ENCODE results near the gene ANKDD1B.
"Not testable (repeated sequence)": the region's sequence is repeated elsewhere in the genome, so short reads cannot be mapped to it uniquely, and the experiment has no call there.

The ANKDD1B gene

GRCh38 chr5:75662061-75662460, 50.8 kb downstream of the ANKDD1B start:
- DNase-seq (ENCODE audit: low read depth), result no peak

- DNase-seq (ENCODE audit: low read depth), result no peak
These were observed 52.5 kb downstream of the ANKDD1B start for GRCh38 chr5:75663579-75664284.

- DNase-seq (ENCODE audit: low read depth), result no peak
These were observed 53.7 kb downstream of the ANKDD1B start for GRCh38 chr5:75664979-75665378.

- DNase-seq (ENCODE audit: low read depth), result no peak
These were observed 55.5 kb downstream of the ANKDD1B start for GRCh38 chr5:75666801-75667200.

GRCh38 chr5:75667586-75667985, 56.3 kb downstream of the ANKDD1B start:
- no peak for DNase-seq (ENCODE audit: low read depth)

- no peak for DNase-seq (ENCODE audit: low read depth)
These were observed 57.2 kb downstream of the ANKDD1B start for GRCh38 chr5:75668445-75668844.

GRCh38 chr5:75668977-75669689, 57.9 kb downstream of the ANKDD1B start:
- no peak for DNase-seq (ENCODE audit: low read depth)

GRCh38 chr5:75670577-75670976, 59.3 kb downstream of the ANKDD1B start:
- DNase-seq (ENCODE audit: low read depth), result no peak

- no peak for DNase-seq (ENCODE audit: low read depth)
These were observed 60.3 kb downstream of the ANKDD1B start for GRCh38 chr5:75671506-75671905.

GRCh38 chr5:75672616-75673015, 61.4 kb downstream of the ANKDD1B start:
- DNase-seq (ENCODE audit: low read depth), result no peak

- DNase-seq (ENCODE audit: low read depth), result no peak
These were observed 64.5 kb downstream of the ANKDD1B start for GRCh38 chr5:75675783-75676182.

- no peak for DNase-seq (ENCODE audit: low read depth)
These were observed 66.4 kb downstream of the ANKDD1B start for GRCh38 chr5:75677607-75678006.

GRCh38 chr5:75678155-75678554, 66.9 kb downstream of the ANKDD1B start:
- no peak for DNase-seq (ENCODE audit: low read depth)

- DNase-seq (ENCODE audit: low read depth), result peak; percentile 13
These were observed 70.0 kb downstream of the ANKDD1B start for GRCh38 chr5:75681125-75681830.

- DNase-seq (ENCODE audit: low read depth), result no peak
These were observed 73.9 kb downstream of the ANKDD1B start for GRCh38 chr5:75685141-75685540.

- no peak for DNase-seq (ENCODE audit: low read depth)
These were observed 75.2 kb downstream of the ANKDD1B start for GRCh38 chr5:75686480-75686879.

GRCh38 chr5:75690669-75691068, 79.4 kb downstream of the ANKDD1B start:
- DNase-seq (ENCODE audit: low read depth), result no peak

GRCh38 chr5:75694781-75695180, 83.5 kb downstream of the ANKDD1B start:
- DNase-seq (ENCODE audit: low read depth), result no peak

- not testable (repeated sequence) for DNase-seq (ENCODE audit: low read depth)
These were observed 84.5 kb downstream of the ANKDD1B start for GRCh38 chr5:75695472-75696351.

- no peak for DNase-seq (ENCODE audit: low read depth)
These were observed 90.6 kb downstream of the ANKDD1B start for GRCh38 chr5:75701856-75702255.

- no peak for DNase-seq (ENCODE audit: low read depth)
These were observed 94.8 kb downstream of the ANKDD1B start for GRCh38 chr5:75706016-75706415.

- DNase-seq (ENCODE audit: low read depth), result no peak
These were observed 95.5 kb downstream of the ANKDD1B start for GRCh38 chr5:75706775-75707174.

Data from GM04503 (cell line).